T-helper 17 cell (primary cell): Measurements from ENCODE around the gene SEC16A. TPM values are rescaled to one million over a fixed set of nuclear protein-coding genes. Genes with fewer than 3 reads are reported as not detected.

Source experiments
- ATAC-seq: fragments of 150-1000 bp; cut with Tn5 transposase; 2 replicates; pipeline ENCODE4 v1.10.0; 2021; ENCODE audit warnings: mild to moderate bottlenecking, moderate library complexity
- DNase-seq, 3 donors: peaks; one replicate each; pipeline versions ENCODE4 v3.0.0 to v3.0.0-alpha.2; 2020 to 2021
- H3K9me3 ChIP-seq: one replicate; pipeline ENCODE4 v1.7.0; 2013; ENCODE audit warnings: low read length, mild to moderate bottlenecking; ENCODE audit not compliant: control insufficient read depth, poor library complexity, severe bottlenecking
- H3K27ac Mint-ChIP-seq: one replicate; pipeline ENCODE4 v1.8.0; 2022; ENCODE audit warnings: mild to moderate bottlenecking, moderate library complexity, mixed read lengths
- H3K27me3 Mint-ChIP-seq: one replicate; pipeline ENCODE4 v1.8.0; 2022; ENCODE audit warnings: mixed read lengths
- H3K36me3 Mint-ChIP-seq: one replicate; pipeline ENCODE4 v1.8.0; 2022; ENCODE audit warnings: low read depth, mixed read lengths
- H3K4me1 Mint-ChIP-seq: one replicate; pipeline ENCODE4 v1.8.0; 2022; ENCODE audit warnings: mild to moderate bottlenecking, mixed read lengths
- H3K4me3 Mint-ChIP-seq: one replicate; pipeline ENCODE4 v1.8.0; 2022; ENCODE audit warnings: mild to moderate bottlenecking, moderate library complexity, mixed read lengths
- total RNA-seq, 4 donors: library from RNA in 2 of 4; stranded (reverse) in 2 of 4; gene quantifications; one replicate each; pipeline ENCODE4 v1.2.3 and lab custom pipeline; 2022 to 2026

Gene SEC16A
- total RNA-seq, 2 donors from 2014 or later: 71.7 to 74.7 TPM

- no peaks in the 10 kb centered on the region for H3K9me3 ChIP-seq
- Mint-ChIP-seq H3K27ac (no peak overlapping the region), H3K36me3 (peaks cover 3% of the 10 kb centered on the region), H3K4me3 (no peak overlapping the region), H3K27me3 (no peaks in the 10 kb centered on the region), H3K4me1 (peaks cover under 1% of the 10 kb centered on the region)
- no peak for DNase-seq
- no peak for ATAC-seq
Observed at GRCh38 chr9:136423432-136424146, 59.3 kb downstream of the SEC16A start.

- H3K36me3 Mint-ChIP-seq: peaks cover 4% of the 10 kb centered on the region
- H3K27me3 Mint-ChIP-seq: no peaks in the 10 kb centered on the region
- H3K9me3 ChIP-seq: no peaks in the 10 kb centered on the region
- no peak overlapping the region for H3K27ac Mint-ChIP-seq
- H3K4me3 Mint-ChIP-seq: no peak overlapping the region
- DNase-seq (no peak), ATAC-seq (no peak)
- no peaks in the 10 kb centered on the region for H3K4me1 Mint-ChIP-seq
Observed at GRCh38 chr9:136422876-136423275, 60.0 kb downstream of the SEC16A start.

GRCh38 chr9:136421791-136422190, 61.0 kb downstream of the SEC16A start:
- no peaks in the 10 kb centered on the region for H3K9me3 ChIP-seq
- DNase-seq (no peak), ATAC-seq (no peak)
- no peak overlapping the region for H3K4me3 Mint-ChIP-seq
- H3K27me3 Mint-ChIP-seq: no peaks in the 10 kb centered on the region
- H3K36me3 Mint-ChIP-seq: peaks cover 4% of the 10 kb centered on the region
- no peak overlapping the region for H3K27ac Mint-ChIP-seq
- H3K4me1 Mint-ChIP-seq: no peaks in the 10 kb centered on the region

DNA sequence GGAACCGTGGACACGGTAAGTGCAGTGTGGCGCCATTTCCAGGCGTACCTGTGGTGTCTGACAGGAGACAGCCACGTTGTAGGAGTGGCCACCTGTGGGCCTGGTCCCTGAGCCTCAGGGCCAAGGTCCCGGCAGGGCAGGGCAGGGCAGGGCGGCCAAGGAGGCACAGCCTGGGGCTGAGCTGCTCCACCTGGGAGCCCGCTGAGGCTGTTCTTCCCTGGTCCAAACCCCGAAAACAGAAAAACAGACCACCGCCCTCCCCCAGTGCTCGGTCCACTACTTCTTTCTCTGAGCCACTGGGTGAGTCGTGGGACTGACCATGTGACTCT, 63.8 kb downstream of the SEC16A start:
- ATAC-seq (no peak), DNase-seq (no peak)
- Mint-ChIP-seq H3K4me3 (no peak overlapping the region), H3K4me1 (no peaks in the 10 kb centered on the region), H3K36me3 (peaks cover 4% of the 10 kb centered on the region), H3K27me3 (no peaks in the 10 kb centered on the region), H3K27ac (no peak overlapping the region)
- H3K9me3 ChIP-seq: no peaks in the 10 kb centered on the region

DNA sequence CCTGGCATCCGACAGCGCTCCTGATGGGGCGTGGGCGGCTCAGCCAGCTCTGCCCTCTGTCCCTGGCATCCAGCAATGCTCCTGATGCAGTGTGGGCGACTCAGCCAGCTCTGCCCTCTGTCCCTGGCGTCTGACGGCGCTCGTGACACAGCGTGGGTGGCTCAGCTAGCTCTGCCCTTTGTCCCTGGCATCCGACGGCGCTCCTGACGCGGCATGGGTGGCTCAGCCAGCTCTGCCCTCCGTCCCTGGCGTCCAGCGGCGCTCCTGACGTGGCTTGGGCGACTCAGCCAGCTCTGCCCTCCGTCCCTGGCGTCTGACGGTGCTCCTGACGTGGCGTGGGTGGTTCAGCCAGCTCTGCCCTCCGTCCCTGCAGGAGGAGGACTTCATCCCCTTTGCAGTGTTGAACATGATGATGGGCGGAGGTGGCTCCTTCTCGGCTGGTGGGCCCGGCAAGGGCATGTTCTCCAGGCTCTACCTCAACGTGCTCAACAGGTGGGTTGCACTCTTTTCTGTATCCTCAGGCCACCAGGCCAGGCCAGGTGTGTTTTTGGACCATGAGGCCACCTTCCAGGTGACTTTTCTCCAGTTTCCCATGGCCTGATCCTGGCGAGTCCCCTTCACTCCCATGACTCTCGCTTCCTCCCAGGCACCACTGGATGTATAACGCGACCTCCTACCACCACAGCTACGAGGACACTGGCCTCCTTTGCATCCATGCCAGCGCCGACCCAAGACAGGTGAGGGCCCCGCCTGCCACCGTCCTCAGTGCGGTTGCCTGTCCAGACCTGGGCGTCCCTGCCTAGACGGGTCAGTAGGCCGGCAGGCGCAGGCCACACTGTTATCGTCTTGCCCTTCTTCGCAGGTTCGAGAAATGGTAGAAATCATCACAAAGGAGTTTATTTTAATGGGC, 64.4 kb downstream of the SEC16A start:
- no peaks in the 10 kb centered on the region for H3K27me3 Mint-ChIP-seq
- H3K9me3 ChIP-seq: no peaks in the 10 kb centered on the region
- H3K36me3 Mint-ChIP-seq: peaks cover 4% of the 10 kb centered on the region
- peaks cover 2% of the 10 kb centered on the region for H3K4me1 Mint-ChIP-seq
- DNase-seq (no peak), ATAC-seq (no peak)
- H3K4me3 Mint-ChIP-seq: no peak overlapping the region
- no peak overlapping the region for H3K27ac Mint-ChIP-seq

GRCh38 chr9:136416914-136417313, 65.9 kb downstream of the SEC16A start:
- no peak for ATAC-seq
- Mint-ChIP-seq H3K4me3 (no peak overlapping the region), H3K27ac (no peak overlapping the region), H3K36me3 (peaks cover 4% of the 10 kb centered on the region), H3K4me1 (peaks cover 2% of the 10 kb centered on the region), H3K27me3 (no peaks in the 10 kb centered on the region)
- no peak for DNase-seq
- H3K9me3 ChIP-seq: no peaks in the 10 kb centered on the region

DNA sequence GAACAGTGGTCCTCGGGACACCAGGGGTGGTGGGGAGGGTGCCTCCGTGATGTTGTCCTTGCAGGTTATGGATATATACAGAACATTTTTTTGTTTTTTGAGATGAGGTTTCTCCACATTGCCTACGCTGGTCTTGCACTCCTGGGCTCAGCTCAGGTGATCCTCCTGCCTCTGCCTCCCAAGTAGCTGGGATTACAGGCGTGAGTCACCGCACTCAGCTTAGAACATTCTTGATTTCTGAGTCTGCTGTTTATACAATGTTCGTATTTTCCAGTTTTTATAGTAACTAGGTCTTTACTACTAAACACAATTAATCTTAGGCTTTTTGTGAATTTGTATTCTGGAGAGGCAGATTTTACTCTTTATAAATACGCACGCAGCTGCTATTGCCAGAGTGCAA, 66.4 kb downstream of the SEC16A start:
- Mint-ChIP-seq H3K4me3 (no peak overlapping the region), H3K27ac (no peak overlapping the region)

GRCh38 chr9:136412962-136413361, 69.9 kb downstream of the SEC16A start:
- Mint-ChIP-seq H3K36me3 (peaks cover 2% of the 10 kb centered on the region), H3K4me1 (peaks cover 21% of the 10 kb centered on the region), H3K27me3 (no peaks in the 10 kb centered on the region), H3K27ac (no peak overlapping the region), H3K4me3 (no peak overlapping the region)
- no peaks in the 10 kb centered on the region for H3K9me3 ChIP-seq
- ATAC-seq: no peak
- DNase-seq: no peak

More for the DNA sequence above, 66.4 kb downstream of the SEC16A start:
- Mint-ChIP-seq H3K4me1 (peaks cover 3% of the 10 kb centered on the region), H3K27me3 (no peaks in the 10 kb centered on the region), H3K36me3 (peaks cover 4% of the 10 kb centered on the region)
- DNase-seq (no peak), ATAC-seq (no peak)
- H3K9me3 ChIP-seq: no peaks in the 10 kb centered on the region

DNA sequence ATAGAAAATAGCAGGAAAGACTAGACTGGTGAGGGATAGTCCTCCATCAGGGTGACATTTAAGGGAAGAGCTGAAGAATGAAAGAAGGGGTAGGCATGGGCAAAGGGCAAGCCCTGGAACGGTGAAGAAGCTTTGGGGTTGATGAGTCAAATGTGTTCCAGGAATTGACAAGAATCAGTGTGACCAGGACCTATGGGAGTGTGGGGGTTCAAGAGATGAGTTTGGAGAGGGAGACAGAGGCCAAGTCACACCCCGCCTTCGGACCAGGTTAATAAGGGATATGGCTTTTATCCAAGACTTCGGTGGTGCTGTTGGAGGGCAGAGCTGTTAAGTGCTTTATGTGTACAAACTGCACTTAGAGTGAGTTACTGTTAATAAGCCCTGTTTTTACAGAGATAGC, 71.5 kb downstream of the SEC16A start:
- peak overlapping the region; percentile 96 for H3K27ac Mint-ChIP-seq
- H3K4me3 Mint-ChIP-seq: peak overlapping the region; percentile 92
- no peak for ATAC-seq
- no peaks in the 10 kb centered on the region for H3K9me3 ChIP-seq
- peaks cover 21% of the 10 kb centered on the region for H3K4me1 Mint-ChIP-seq
- no peak for DNase-seq
- peaks cover 2% of the 10 kb centered on the region for H3K36me3 Mint-ChIP-seq
- no peaks in the 10 kb centered on the region for H3K27me3 Mint-ChIP-seq

GRCh38 chr9:136410500-136411287, 72.1 kb downstream of the SEC16A start, which contains the start of the genes ENTR1 and PMPCA:
ENTR1 (minus strand) TSS chr9:136410614; CDS start chr9:136410397, 217 bp downstream.
PMPCA (plus strand) TSS chr9:136410658; CDS start chr9:136410669, 11 bp downstream.
- Mint-ChIP-seq H3K4me3 (peak within 1 kb of the TSS; percentile 92), H3K27ac (peak within 1 kb of the TSS; percentile 96), H3K36me3 (peaks cover 2% of the 10 kb centered on the region), H3K4me1 (peaks cover 23% of the 10 kb centered on the region), H3K27me3 (no peaks in the 10 kb centered on the region)
- ATAC-seq: peak; percentile 88
- DNase-seq: peak; percentile 90 to 94 (median 90)
- H3K9me3 ChIP-seq: no peaks in the 10 kb centered on the region

DNA sequence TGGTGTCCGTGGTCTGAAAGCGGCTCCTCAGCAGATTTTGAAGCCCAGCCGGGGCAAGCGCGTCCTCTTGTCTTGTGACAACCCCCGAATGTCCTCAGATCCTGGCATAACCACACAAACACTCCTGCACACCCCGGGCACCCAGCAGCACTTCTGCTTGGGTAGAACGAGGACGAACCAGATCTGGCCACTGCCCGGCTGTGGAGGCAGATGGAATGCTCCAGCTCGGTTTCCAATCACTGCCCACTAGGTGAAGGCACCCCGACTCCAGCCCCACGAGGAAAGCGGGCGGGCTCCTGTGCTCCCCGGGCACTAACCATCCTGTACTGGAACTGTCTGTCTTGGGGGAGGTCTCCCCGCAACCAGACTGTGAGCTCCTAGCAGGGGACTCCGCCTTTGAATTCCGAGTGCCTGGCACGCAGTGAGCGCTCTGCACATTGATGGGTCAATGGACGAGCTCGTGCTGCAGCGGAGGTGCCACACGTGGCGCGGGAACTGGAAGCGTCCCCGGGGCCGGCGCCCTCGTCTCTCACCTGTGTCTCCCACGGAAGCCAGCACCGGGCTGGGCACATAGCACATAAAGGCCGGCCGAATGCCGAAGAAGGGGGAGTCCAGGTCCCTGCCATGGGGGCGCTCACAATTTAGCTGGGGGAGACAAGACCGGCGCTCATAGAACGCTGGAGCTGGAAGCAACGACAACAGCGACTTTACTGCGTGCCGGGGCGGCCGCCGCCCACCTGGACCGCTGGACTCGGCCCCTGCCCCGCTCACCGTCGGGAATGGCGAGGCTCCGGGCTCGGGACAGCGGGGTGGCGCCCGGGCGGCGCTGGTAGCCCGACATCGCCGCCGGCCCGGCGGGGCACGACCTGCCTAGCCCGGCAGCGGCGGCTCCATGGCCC, 73.0 kb downstream of the SEC16A start:
- Mint-ChIP-seq H3K36me3 (peaks cover 2% of the 10 kb centered on the region), H3K27ac (peak overlapping the region; percentile 96), H3K27me3 (no peaks in the 10 kb centered on the region), H3K4me1 (peaks cover 30% of the 10 kb centered on the region), H3K4me3 (peak overlapping the region; percentile 92)
- ATAC-seq (peak; percentile 38), DNase-seq (peak in 1 of 3 donors; percentile 27)
- H3K9me3 ChIP-seq: no peaks in the 10 kb centered on the region

DNA sequence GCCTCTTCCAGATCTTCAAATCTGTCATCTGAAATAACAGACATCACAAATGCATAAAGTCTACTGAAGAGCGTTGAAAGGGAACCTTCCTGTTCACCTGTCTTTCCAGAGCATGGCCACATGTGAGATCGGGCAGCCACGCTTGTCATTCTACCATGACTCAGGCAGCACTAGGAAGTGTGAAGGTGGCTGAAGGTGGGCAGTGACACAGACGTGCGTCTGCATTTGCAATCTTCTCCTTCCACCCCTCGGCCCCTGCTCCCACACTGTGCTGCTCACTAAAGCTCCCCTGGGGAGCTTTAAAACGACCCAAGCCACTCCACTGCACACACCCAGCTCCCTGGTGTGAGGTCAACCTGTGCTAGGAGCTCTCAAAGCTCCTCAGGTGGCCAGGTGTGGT, 74.9 kb downstream of the SEC16A start:
- no peak overlapping the region for H3K4me3 Mint-ChIP-seq
- no peaks in the 10 kb centered on the region for H3K9me3 ChIP-seq
- no peaks in the 10 kb centered on the region for H3K27me3 Mint-ChIP-seq
- H3K4me1 Mint-ChIP-seq: peaks cover 42% of the 10 kb centered on the region
- DNase-seq: no peak
- peak overlapping the region; percentile 96 for H3K27ac Mint-ChIP-seq
- ATAC-seq: no peak
- H3K36me3 Mint-ChIP-seq: peaks cover 2% of the 10 kb centered on the region
